H1 (cell line): Measurements from ENCODE around the gene LIF. TPM values are rescaled to one million over a fixed set of nuclear protein-coding genes. Genes with fewer than 3 reads are reported as not detected.

Experiments
- CTCF ChIA-PET: fragments of 300-600 bp; sonication (Branson Sonifier 250); formaldehyde crosslinking; loops from one replicate; lab custom pipeline; 2021; ENCODE audit not compliant: partially characterized antibody; lab: Charles Lee
- POLR2A ChIA-PET: fragments of 300-600 bp; sonication (Branson Sonifier 250); formaldehyde crosslinking; loops from one replicate; lab custom pipeline; 2021; ENCODE audit warnings: inconsistent platforms; ENCODE audit not compliant: partially characterized antibody; lab: Charles Lee
- DNase-seq, 2 experiments: peaks; one replicate each; pipeline versions ENCODE4 v3.0.0 to v3.0.0-alpha.2; 2010 to 2022; ENCODE audit warnings: low spot score in 2 of 2, low read depth in 1 of 2, mixed read lengths in 1 of 2
- FAIRE-seq: peaks from 2 replicates; lab custom pipeline; 2011; peaks lifted over from hg19 to GRCh38; lab: Jason Lieb, UNC
- H2AFZ ChIP-seq: 2 replicates; pipeline ENCODE4 v1.8.1; 2012; ENCODE audit warnings: low read length, inconsistent platforms
- H2AK5ac ChIP-seq: 2 replicates; pipeline ENCODE4 v1.6.1; 2013; ENCODE audit warnings: low read depth, low read length
- H2BK120ac ChIP-seq: replicated peaks from 2 replicates; pipeline ENCODE3; 2013; ENCODE audit warnings: low read depth, low read length, inconsistent platforms
- H2BK12ac ChIP-seq: 2 replicates; pipeline ENCODE4 v1.6.1; 2013; ENCODE audit warnings: low read depth, low read length
- H2BK15ac ChIP-seq: 2 replicates; pipeline ENCODE4 v1.6.1; 2013; ENCODE audit warnings: low read length
- H2BK20ac ChIP-seq: 2 replicates; pipeline ENCODE4 v1.6.1; 2013; ENCODE audit warnings: low read length
- H2BK5ac ChIP-seq: 2 replicates; pipeline ENCODE4 v1.6.1; 2013; ENCODE audit warnings: low read depth, low read length
- H3K14ac ChIP-seq: 2 replicates; pipeline ENCODE4 v1.6.1; 2013; ENCODE audit warnings: inconsistent platforms; ENCODE audit not compliant: insufficient read length
- H3K18ac ChIP-seq: 2 replicates; pipeline ENCODE4 v1.6.1; 2013; ENCODE audit warnings: low read length; ENCODE audit errors: extremely low read depth
- H3K23ac ChIP-seq: 2 replicates; pipeline ENCODE4 v1.6.1; 2013; ENCODE audit warnings: inconsistent platforms; ENCODE audit not compliant: insufficient read length
- H3K23me2 ChIP-seq: 2 replicates; pipeline ENCODE4 v1.6.1; 2013; ENCODE audit warnings: low read depth, low read length
- H3K27ac ChIP-seq: 2 replicates; pipeline ENCODE4 v1.6.1; 2011; ENCODE audit warnings: low read depth, low read length, inconsistent platforms
- H3K27me3 ChIP-seq, 4 experiments: replicated peaks in 1 of 4; 1 replicate in 1 of 4; 2 replicates in 3 of 4; pipeline versions ENCODE4 v1.6.1 to v1.8.1; 2011 to 2013; ENCODE audit warnings: low read length in 3 of 4, mild to moderate bottlenecking in 3 of 4, inconsistent platforms in 2 of 4, mixed read lengths in 2 of 4, moderate library complexity in 1 of 4; ENCODE audit not compliant: control insufficient read depth in 3 of 4, insufficient read depth in 3 of 4; ENCODE audit errors: extremely low read depth in 1 of 4
- H3K36me3 ChIP-seq, 4 experiments: 2 replicates each; pipeline versions ENCODE4 v1.6.1 to v1.8.1; 2011 to 2013; ENCODE audit warnings: mild to moderate bottlenecking in 4 of 4, low read length in 3 of 4, moderate library complexity in 2 of 4, control low read depth in 1 of 4, inconsistent platforms in 1 of 4; ENCODE audit not compliant: insufficient read depth in 4 of 4, control insufficient read depth in 2 of 4
- H3K4ac ChIP-seq: replicated peaks from 2 replicates; pipeline ENCODE3; 2013; ENCODE audit warnings: low read length, low read depth, mixed read lengths, inconsistent platforms; ENCODE audit not compliant: insufficient read length
- H3K4me1 ChIP-seq, 4 experiments: replicated peaks in 1 of 4; 1 replicate in 1 of 4; 2 replicates in 3 of 4; pipeline versions ENCODE4 v1.6.1 to v1.8.1; 2011 to 2013; ENCODE audit warnings: low read length in 3 of 4, inconsistent platforms in 2 of 4, mixed read lengths in 1 of 4; ENCODE audit not compliant: insufficient read depth in 4 of 4, control insufficient read depth in 3 of 4
- H3K4me2 ChIP-seq, 2 experiments: 2 replicates each; pipeline versions ENCODE4 v1.6.1 to v1.8.1; 2011 to 2013; ENCODE audit warnings: low read depth in 2 of 2, low read length in 2 of 2, control low read depth in 1 of 2, inconsistent platforms in 1 of 2, mild to moderate bottlenecking in 1 of 2; ENCODE audit not compliant: insufficient read depth in 1 of 2
- H3K4me3 ChIP-seq, 4 experiments: fragments of 200-600, 300-600 bp in 1 of 4; sonication (generic), shearing (Covaris generic), sonication (Bioruptor Twin) in 1 of 4; 2 replicates each; pipeline versions ENCODE4 v1.5.1 to v1.8.1; 2011 to 2016; ENCODE audit warnings: low read length in 4 of 4, low read depth in 3 of 4, control low read depth in 2 of 4, inconsistent platforms in 2 of 4, mild to moderate bottlenecking in 2 of 4, mixed read lengths in 1 of 4, moderate library complexity in 1 of 4; ENCODE audit not compliant: insufficient read depth in 2 of 4; ENCODE audit errors: extremely low read depth in 1 of 4
- H3K56ac ChIP-seq: replicated peaks from 2 replicates; pipeline ENCODE3; 2013; ENCODE audit warnings: low read depth, mild to moderate bottlenecking, mixed read lengths, low read length, inconsistent platforms; ENCODE audit not compliant: insufficient read length
- H3K79me1 ChIP-seq: 2 replicates; pipeline ENCODE4 v1.6.1; 2013; ENCODE audit warnings: low read depth, low read length, control low read depth
- H3K79me2 ChIP-seq, 2 experiments: 2 replicates each; pipeline versions ENCODE4 v1.6.1 to v1.8.1; 2012 to 2013; ENCODE audit warnings: low read length in 2 of 2, mild to moderate bottlenecking in 2 of 2, inconsistent platforms in 1 of 2; ENCODE audit not compliant: insufficient read depth in 2 of 2, control insufficient read depth in 1 of 2
- H3K9ac ChIP-seq, 4 experiments: replicated peaks in 1 of 4; 1 replicate in 1 of 4; 2 replicates in 3 of 4; pipeline versions ENCODE4 v1.6.1 to v1.8.1; 2011 to 2013; ENCODE audit warnings: low read depth in 3 of 4, low read length in 3 of 4, control low read depth in 2 of 4, mild to moderate bottlenecking in 2 of 4, moderate library complexity in 2 of 4, inconsistent platforms in 1 of 4; ENCODE audit errors: extremely low read depth in 1 of 4
- H3K9me3 ChIP-seq, 2 experiments: 2 replicates each; pipeline versions ENCODE4 v1.6.1 to v1.8.1; 2012 to 2013; ENCODE audit warnings: mild to moderate bottlenecking in 2 of 2, moderate library complexity in 2 of 2, control low read depth in 1 of 2, inconsistent platforms in 1 of 2, low read depth in 1 of 2, low read length in 1 of 2, mixed read lengths in 1 of 2; ENCODE audit not compliant: insufficient read depth in 2 of 2
- H4K20me1 ChIP-seq, 2 experiments: replicated peaks in 1 of 2; 2 replicates each; pipeline versions ENCODE3 to v1.8.1; 2011 to 2013; ENCODE audit warnings: inconsistent platforms in 2 of 2, low read length in 2 of 2, mild to moderate bottlenecking in 1 of 2; ENCODE audit not compliant: insufficient read depth in 2 of 2, control insufficient read depth in 1 of 2
- H4K5ac ChIP-seq: 2 replicates; pipeline ENCODE4 v1.6.1; 2013; ENCODE audit warnings: low read length, low read depth, mixed read lengths, inconsistent platforms; ENCODE audit not compliant: insufficient read length
- H4K8ac ChIP-seq: 2 replicates; pipeline ENCODE4 v1.8.0; 2013; ENCODE audit warnings: mild to moderate bottlenecking, moderate library complexity, low read length, inconsistent platforms; ENCODE audit not compliant: insufficient read depth; ENCODE audit errors: extremely low read depth
- H4K91ac ChIP-seq: replicated peaks from 2 replicates; pipeline ENCODE3; 2013; ENCODE audit warnings: low read length, mixed read lengths, inconsistent platforms; ENCODE audit not compliant: insufficient read length
- CEBPB ChIP-seq: IDR thresholded peaks from 2 replicates; pipeline ENCODE4 v1.6.1; 2012; ENCODE audit warnings: low read depth, low read length
- CHD2 ChIP-seq: IDR thresholded peaks from 2 replicates; pipeline ENCODE4 v1.6.1; 2012; ENCODE audit warnings: low read length, improper control_type of control experiment
- EGR1 ChIP-seq: IDR thresholded peaks from 2 replicates; pipeline ENCODE4 v1.6.1; 2011; ENCODE audit warnings: low read depth, low read length, borderline replicate concordance
- FOSL1 ChIP-seq: IDR thresholded peaks from 2 replicates; pipeline ENCODE4 v1.6.1; 2011; ENCODE audit warnings: mild to moderate bottlenecking, low read depth, low read length, moderate library complexity; ENCODE audit not compliant: insufficient read depth
- GABPA ChIP-seq: IDR thresholded peaks from 2 replicates; pipeline ENCODE4 v1.6.1; 2011; ENCODE audit warnings: mild to moderate bottlenecking, low read length, moderate library complexity, borderline replicate concordance; ENCODE audit not compliant: insufficient read depth
- MAFK ChIP-seq: IDR thresholded peaks from 2 replicates; pipeline ENCODE4 v1.6.1; 2012; ENCODE audit warnings: low read depth, mild to moderate bottlenecking, improper control_type of control experiment, low read length
- RAD21 ChIP-seq, 2 experiments: IDR thresholded peaks in 1 of 2; conservative IDR thresholded peaks in 1 of 2; 2 replicates each; pipeline ENCODE4 v1.6.1; 2011; ENCODE audit warnings: low read depth in 2 of 2, low read length in 2 of 2, improper control_type of control experiment in 1 of 2, inconsistent platforms in 1 of 2, mild to moderate bottlenecking in 1 of 2, moderate library complexity in 1 of 2
- SAP30 ChIP-seq: fragments of 300-600 bp; sonication (generic); IDR thresholded peaks from 2 replicates; pipeline ENCODE4 v1.7.1; 2012; ENCODE audit warnings: low read length, moderate library complexity, mild to moderate bottlenecking, inconsistent platforms; ENCODE audit not compliant: insufficient read depth, insufficient replicate concordance
- SP1 ChIP-seq: IDR thresholded peaks from 2 replicates; pipeline ENCODE4 v1.6.1; 2011; ENCODE audit warnings: low read depth, low read length
- SP2 ChIP-seq: IDR thresholded peaks from 2 replicates; pipeline ENCODE4 v1.6.1; 2012; ENCODE audit warnings: mild to moderate bottlenecking, low read length, inconsistent platforms
- TBP ChIP-seq: IDR thresholded peaks from 2 replicates; pipeline ENCODE4 v1.6.1; 2011; ENCODE audit warnings: low read depth, low read length, improper control_type of control experiment
- TEAD4 ChIP-seq: IDR thresholded peaks from 2 replicates; pipeline ENCODE4 v1.6.1; 2012; ENCODE audit warnings: low read depth, low read length, inconsistent platforms, mixed read lengths
- YY1 ChIP-seq: IDR thresholded peaks from 2 replicates; pipeline ENCODE4 v1.6.1; 2011; ENCODE audit warnings: low read depth, mild to moderate bottlenecking, low read length
- WGBS, 2 experiments: shearing (Covaris generic) in 1 of 2; methylation state at CpG; one replicate each; pipeline versions ENCODE4 v1.1.6 to v1.1.7; 2013 to 2015; ENCODE audit warnings: low lambda C conversion rate in 2 of 2, mixed read lengths in 2 of 2, inconsistent platforms in 1 of 2, low coverage in 1 of 2, missing lambda C conversion rate in 1 of 2; ENCODE audit not compliant: insufficient replicate concordance in 2 of 2, insufficient coverage in 1 of 2, insufficient read length in 1 of 2; ENCODE audit errors: extremely low coverage in 1 of 2, missing lambda C conversion rate in 1 of 2; 5-methylcytosine and 5-hydroxymethylcytosine counted together
- polyA plus RNA-seq, 7 experiments: library from polyadenylated mRNA; depleted of rRNA in 3 of 7; stranded (reverse) in 5 of 7; unstranded in 2 of 7; fragments of >200 nt in 5 of 7; fragments of 200-250 nt in 2 of 7; gene quantifications; 1 replicate in 5 of 7; 2 replicates in 1 of 7; 4 replicates in 1 of 7; pipeline versions ENCODE4 v1.2.1 to v1.2.3, GENCODE V29; 2011 to 2013; ENCODE audit warnings: missing spikeins in 2 of 7, mixed read lengths in 2 of 7
- total RNA-seq: library from RNA; stranded (reverse); fragmentation: NEBNext Ultra II Directional; extraction: Animal tissue kit (Norgen Biotek cat#: 25700); gene quantifications from 2 replicates; pipeline ENCODE4 v1.2.1, GENCODE V29; 2021

The LIF gene
- total and polyA plus RNA-seq, 2 of the 8 experiments (the other 6 are each of a cell fraction or from before 2014, with no cell fraction given), result 3.3 to 3.5 TPM

DNA sequence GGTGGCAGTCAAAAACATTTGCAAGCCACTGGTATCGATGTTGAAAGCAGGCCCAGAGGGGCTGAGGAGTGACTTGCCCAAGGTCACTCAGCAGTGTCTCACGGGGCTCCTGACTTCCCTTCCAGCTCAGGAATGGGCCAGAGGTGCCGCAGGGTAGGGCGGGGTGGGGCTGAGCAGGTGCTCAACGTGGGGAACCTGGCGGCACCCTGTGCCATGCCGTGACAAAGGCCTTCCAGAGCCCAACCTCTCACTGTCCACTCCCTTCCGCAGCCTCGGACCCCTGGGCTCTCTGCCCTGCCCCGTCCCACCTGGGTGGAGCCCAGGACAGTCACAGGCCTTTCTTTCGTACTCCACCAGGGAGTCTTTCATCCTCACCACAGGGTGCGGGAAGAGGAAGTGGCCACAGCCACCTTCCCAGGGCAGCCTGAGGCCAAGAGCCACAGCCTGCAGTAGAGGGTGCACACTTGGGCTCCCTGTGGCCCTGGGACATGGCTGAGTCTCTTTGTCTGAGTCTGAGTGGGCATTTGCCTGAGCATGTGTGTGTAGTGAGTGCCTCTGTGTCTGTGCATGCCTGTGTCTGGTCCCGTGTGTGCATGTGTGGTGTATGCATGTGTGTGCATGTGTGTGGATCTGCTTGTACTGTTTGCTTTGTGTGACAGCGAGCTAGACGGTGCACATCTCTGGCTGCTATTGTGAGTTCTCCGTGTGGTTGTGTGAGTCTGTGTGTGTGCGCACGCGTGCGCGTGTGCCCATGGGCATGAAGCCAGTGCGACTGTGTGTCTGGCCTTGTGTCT is 6.0 kb upstream of the LIF start:
- DNase-seq, result no peak
- no peak for TF ChIP-seq SP1
- no peak for TF ChIP-seq FOSL1
- TF ChIP-seq EGR1, result no peak
- TF ChIP-seq CEBPB, result no peak
- no peak for TF ChIP-seq TEAD4
- TF ChIP-seq YY1, result no peak
- TF ChIP-seq RAD21 (IDR thresholded peaks at IDR 0.05 in 1 of 2, conservative IDR thresholded peaks at IDR 0.05 in 1 of 2; ENCODE audit: low read depth in 2 of 2, low read length in 2 of 2), result no peak
- no peak for TF ChIP-seq SP2
- no peak for TF ChIP-seq GABPA
- no peak for TF ChIP-seq MAFK
- no peak for TF ChIP-seq CHD2
- no peak for TF ChIP-seq SAP30
- no peak for TF ChIP-seq TBP

More for the DNA sequence above, 6.0 kb upstream of the LIF start:
- no peak overlapping the region for H2AFZ ChIP-seq
- no peak overlapping the region; a peak in 1 of 4 replicates for H3K4me2 ChIP-seq
- H3K4me1 ChIP-seq, result peaks cover 5 to 15% (median 9%) of the 10 kb centered on the region in 4 experiments
- H4K20me1 ChIP-seq, result peaks cover 0 to 2% of the 10 kb centered on the region in 2 experiments
- H3K23ac ChIP-seq, result no peak overlapping the region
- ChIA-PET POLR2A (no interaction called here), CTCF (interaction anchor here (1.8 kb wide), 1 partner anchor 134 kb away, joined by 4 read pairs; no protein-coding TSS in a partner anchor)
- H3K9me3 ChIP-seq, result no peaks in the 10 kb centered on the region
- H2BK5ac ChIP-seq, result peak overlapping the region; percentile 94
- no peak overlapping the region for H3K27ac ChIP-seq
- peak overlapping the region; percentile 94 for H2BK20ac ChIP-seq
- no peak overlapping the region for H3K56ac ChIP-seq
- H3K79me2 ChIP-seq, result no peaks in the 10 kb centered on the region
- H4K8ac ChIP-seq, result no peak overlapping the region; the same call in 1 of the 2 replicates
- no peak overlapping the region for H4K5ac ChIP-seq
- H2AK5ac ChIP-seq, result peak overlapping the region; percentile 98; the same call in 1 of the 2 replicates
- no peaks in the 10 kb centered on the region for H3K79me1 ChIP-seq
- peak overlapping the region; percentile 100 for H2BK12ac ChIP-seq
- 89% methylated on average over 19 of the region's 22 CpGs; no CpG with 5 or more reads in 1 of the 2 experiments for WGBS, 2 experiments
- H3K9ac ChIP-seq, result peak overlapping the region in 1 of 4 experiments; percentile 45; a peak in 1 of 7 replicates
- peak overlapping the region; percentile 63 for H3K4ac ChIP-seq
- no peaks in the 10 kb centered on the region; the same call in 1 of the 2 replicates for H3K23me2 ChIP-seq
- peak overlapping the region; percentile 94 for H4K91ac ChIP-seq
- peak overlapping the region; percentile 58 for H2BK120ac ChIP-seq
- no peak overlapping the region for H3K4me3 ChIP-seq
- no peak overlapping the region for H3K14ac ChIP-seq
- peak overlapping the region; percentile 90; the same call in 1 of the 2 replicates for H3K18ac ChIP-seq
- H3K36me3 ChIP-seq, result no peaks in the 10 kb centered on the region
- FAIRE-seq, result no peak
- peaks cover 0 to 2% (median 0%) of the 10 kb centered on the region in 4 experiments; a peak in 1 of 7 replicates for H3K27me3 ChIP-seq
- H2BK15ac ChIP-seq, result peak overlapping the region; percentile 100
